Caki2 (cell line): ENCODE data around the gene SLN. TPM values are rescaled to one million over a fixed set of nuclear protein-coding genes. Genes with fewer than 3 reads are reported as not detected.

Experiments used
- DNase-seq: peaks from one replicate; pipeline ENCODE4 v3.0.0-alpha.2; 2015; ENCODE audit warnings: low read depth
- in situ Hi-C: cut with HindIII; loops from 2 replicates; pipeline ENCODE4 v1.10.0; 2016; ENCODE audit warnings: low sequenced_read_pairs, low pct_unique_long_range_greater_than_20kb, mixed read lengths
- total RNA-seq: library from RNA; depleted of rRNA; stranded (reverse); fragments of >200 nt; shearing (Covaris generic); gene quantifications from 2 replicates; pipeline ENCODE4 v1.2.3, GENCODE V29; 2014; ENCODE audit warnings: low replicate concordance

Gene SLN
- total RNA-seq, 1 experiment from 2014 or later = not detected

GRCh38 chr11:107691000-107691750, 20.7 kb downstream of the SLN start:
- DNase-seq = no peak
- in situ Hi-C loops = no loop called here

- in situ Hi-C loops = no loop called here
- DNase-seq = peak; percentile 33
These were observed 22.3 kb downstream of the SLN start for GRCh38 chr11:107689317-107690202.

GRCh38 chr11:107688322-107688918, 23.4 kb downstream of the SLN start:
- in situ Hi-C loops = no loop called here
- no peak for DNase-seq

GRCh38 chr11:107683807-107684206, 28.0 kb downstream of the SLN start:
- DNase-seq = no peak
- in situ Hi-C loops = no loop called here

- in situ Hi-C loops = no loop called here
These were observed 28.8 kb downstream of the SLN start for GRCh38 chr11:107683061-107683460.

GRCh38 chr11:107682572-107682971, 29.3 kb downstream of the SLN start:
- no peak for DNase-seq
- in situ Hi-C loops = no loop called here

More at GRCh38 chr11:107683061-107683460, 28.8 kb downstream of the SLN start:
- no peak for DNase-seq

DNA sequence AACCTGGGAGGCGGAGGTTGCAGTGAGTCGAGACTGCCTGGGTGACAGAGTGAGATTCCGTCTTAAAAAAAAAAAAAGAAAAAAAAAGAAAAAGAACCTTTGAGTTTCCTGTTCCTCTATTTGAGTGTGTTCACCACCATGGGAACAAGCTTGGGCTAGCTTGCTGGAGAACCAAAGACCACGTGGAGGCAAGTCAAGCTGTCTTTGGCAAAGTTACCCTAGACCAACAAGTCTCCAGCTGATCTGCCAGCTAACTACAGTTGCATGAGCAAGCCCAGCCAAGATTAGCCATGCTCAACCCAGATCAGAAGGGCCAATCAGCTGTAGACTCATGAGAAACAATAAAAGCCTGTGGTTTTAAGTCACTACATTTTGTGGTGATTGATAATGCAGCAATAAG, 29.7 kb downstream of the SLN start:
- no peak for DNase-seq
- in situ Hi-C loops = no loop called here

- DNase-seq = no peak
- in situ Hi-C loops = no loop called here
These were observed 32.4 kb downstream of the SLN start for GRCh38 chr11:107679255-107680024.

DNA sequence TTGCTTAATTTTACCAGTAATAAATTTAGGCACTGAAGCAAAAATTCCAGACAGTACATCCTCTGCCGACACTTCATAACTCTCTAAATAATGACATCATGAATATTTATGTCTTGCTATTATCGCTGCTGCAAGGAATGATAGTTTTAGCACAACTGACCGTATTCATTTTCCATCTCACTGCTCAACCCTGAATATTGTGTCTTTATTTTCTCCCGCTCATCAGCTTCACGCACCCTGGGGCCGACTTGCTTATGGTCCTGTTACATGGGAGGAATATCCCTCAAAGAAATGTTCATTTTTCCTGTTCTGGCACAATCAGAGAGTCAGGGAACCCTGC, 33.3 kb downstream of the SLN start:
- in situ Hi-C loops = no loop called here
- no peak for DNase-seq

GRCh38 chr11:107677924-107678631, 33.8 kb downstream of the SLN start:
- DNase-seq = no peak
- in situ Hi-C loops = no loop called here

DNA sequence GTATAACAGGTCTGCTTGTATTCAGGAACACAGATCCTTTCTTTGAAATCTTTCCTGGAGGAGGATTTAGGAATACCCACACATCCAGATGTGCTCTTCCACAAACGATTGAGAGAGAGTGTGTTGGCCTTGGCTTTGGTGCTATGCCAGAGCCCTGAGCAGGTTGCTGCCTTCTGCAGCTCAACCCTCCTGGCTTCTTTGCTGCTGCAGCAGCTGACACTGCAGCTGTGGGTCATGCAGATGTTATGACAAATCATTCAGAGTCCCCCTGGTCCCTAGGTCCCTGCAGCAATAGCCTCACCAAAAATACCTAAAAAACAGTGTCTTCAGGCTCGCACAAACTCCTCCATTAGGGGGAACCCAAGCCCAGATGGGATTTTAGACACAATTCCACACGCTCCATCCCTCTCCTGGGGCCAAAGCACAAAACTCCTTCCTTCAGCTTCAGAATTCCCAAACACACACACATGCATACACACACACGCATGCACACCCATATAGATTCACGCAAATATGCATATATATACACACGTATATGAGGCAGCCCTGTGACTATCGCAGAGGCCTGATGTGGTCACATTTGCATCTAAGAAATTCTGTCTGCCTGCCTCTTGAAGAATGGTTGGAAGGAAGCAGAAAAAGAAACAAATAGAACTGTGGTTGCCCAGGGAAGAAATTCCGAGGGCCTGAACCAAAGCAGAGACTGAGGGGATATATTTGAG, 35.4 kb downstream of the SLN start:
- no peak for DNase-seq
- in situ Hi-C loops = no loop called here

- in situ Hi-C loops = no loop called here
- DNase-seq = no peak
These were observed 36.0 kb downstream of the SLN start for GRCh38 chr11:107675902-107676301.

GRCh38 chr11:107669893-107670601, 41.8 kb downstream of the SLN start:
- in situ Hi-C loops = no loop called here
- no peak for DNase-seq

DNA sequence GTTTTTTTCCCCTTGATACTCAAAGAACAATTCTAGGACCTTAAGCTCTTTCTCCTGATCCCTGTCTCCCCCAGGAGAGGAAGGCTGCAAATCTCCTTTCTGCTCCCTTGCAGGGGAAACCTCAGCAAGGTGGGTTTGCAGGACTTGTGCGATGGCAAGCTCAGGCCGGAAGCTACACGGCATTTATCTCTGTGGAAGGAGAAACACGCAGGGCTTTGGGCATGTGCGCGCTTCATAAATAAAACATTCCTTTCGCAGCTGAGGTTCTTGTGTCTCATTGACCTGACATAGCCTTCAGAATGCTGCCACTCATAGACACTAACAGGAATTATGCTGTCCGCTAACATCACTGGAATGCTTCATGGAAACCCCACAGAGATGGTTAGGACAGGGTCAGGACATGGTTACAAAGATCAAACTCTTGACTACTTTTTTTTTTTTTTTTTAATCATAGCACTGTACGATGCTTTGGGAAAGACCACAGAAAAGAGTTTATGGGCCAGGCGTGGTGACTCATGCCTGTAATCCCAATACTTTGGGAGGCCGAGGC, 42.6 kb downstream of the SLN start:
- no peak for DNase-seq
- in situ Hi-C loops = no loop called here

DNA sequence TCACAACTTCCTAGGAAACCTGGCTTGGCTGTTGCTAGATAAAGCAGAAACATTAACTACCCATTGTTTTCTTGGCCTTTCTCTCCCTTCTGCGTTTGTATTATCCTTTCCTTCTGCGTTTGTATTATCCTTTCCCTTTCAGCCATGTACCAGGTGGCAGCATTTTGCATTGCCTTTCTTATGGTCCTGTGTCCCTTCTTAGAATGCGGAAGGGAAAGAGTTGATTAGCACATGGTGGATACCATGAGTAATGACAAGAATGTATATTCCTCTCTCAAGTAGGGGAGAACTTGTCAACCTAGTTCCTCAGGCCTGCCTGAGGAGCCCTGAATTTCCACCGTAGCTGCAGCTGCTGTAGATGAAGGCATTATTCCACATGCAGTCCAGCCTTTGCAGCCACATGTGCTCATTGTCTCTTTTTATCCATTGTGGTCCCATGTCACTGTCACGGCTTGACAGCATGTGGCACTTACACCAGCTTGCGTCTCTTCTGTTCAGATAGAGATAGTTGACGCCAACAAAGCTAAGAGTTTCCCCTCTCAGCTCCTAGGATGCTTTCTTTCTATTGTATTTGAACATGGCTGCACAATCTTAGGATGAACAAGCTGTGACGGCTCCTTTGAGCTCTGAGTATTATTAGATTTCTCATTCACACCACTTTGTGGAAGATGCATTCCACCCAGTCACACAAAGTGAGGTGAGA, 44.8 kb downstream of the SLN start:
- DNase-seq = no peak
- in situ Hi-C loops = no loop called here

- in situ Hi-C loops = no loop called here
- DNase-seq = no peak
These were observed 46.8 kb downstream of the SLN start for GRCh38 chr11:107665018-107665417.
